ENCODE measurements around the gene RPS2. TPM values are rescaled to one million over a fixed set of nuclear protein-coding genes. Genes with fewer than 3 reads are reported as not detected.

RPS2 gene
- total RNA-seq, 1 experiment from 2014 or later, result 1,909 TPM

- no peak for DNase-seq (ENCODE audit: low spot score)
These were observed 45.2 kb downstream of the RPS2 start for GRCh38 chr16:1919327-1919998.

GRCh38 chr16:1918351-1919326 lies 46.0 kb downstream of the RPS2 start, which contains the start of gene HS3ST6:
Gene HS3ST6, minus strand, starts transcription at chr16:1918415. Its CDS starts 92 bp downstream, at chr16:1918323.
- no peak for DNase-seq (ENCODE audit: low spot score)

DNA sequence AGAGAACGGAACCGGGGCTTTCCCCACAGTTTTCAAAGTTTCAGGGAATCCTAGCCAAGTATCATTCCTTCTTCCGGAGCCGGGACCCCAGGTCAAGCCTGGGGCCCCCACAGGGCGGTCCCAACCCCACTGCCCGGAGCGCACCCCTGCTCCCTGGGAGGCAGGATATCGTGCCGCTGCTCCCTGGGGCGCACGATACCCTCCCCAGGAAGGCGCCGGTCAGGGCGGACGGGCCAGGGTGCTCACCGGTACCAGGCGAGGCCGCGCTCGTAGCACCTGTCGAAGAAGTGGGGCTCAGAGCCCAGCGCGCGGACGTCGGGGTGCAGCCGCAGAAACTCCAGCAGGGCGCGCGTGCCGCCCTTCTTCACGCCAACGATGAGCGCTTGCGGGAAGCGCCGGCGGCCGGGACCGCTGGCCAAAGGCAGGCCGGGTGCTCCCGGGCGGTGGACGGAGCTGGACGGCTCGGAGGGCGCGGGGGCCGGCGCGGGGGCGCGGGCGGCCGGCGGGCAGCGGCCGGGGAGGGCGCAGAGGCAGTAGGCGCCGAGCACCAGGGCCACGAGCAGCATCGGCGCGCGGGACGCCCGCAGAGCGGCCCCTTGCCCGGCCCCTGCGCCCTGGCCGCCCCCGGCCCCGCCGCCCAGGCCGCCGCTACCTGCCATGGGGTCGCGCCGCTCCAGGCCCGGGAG lies 46.8 kb downstream of the RPS2 start:
- DNase-seq (ENCODE audit: low spot score), result no peak

GRCh38 chr16:1917056-1917664 lies 47.5 kb downstream of the RPS2 start:
- DNase-seq (ENCODE audit: low spot score), result no peak

DNA sequence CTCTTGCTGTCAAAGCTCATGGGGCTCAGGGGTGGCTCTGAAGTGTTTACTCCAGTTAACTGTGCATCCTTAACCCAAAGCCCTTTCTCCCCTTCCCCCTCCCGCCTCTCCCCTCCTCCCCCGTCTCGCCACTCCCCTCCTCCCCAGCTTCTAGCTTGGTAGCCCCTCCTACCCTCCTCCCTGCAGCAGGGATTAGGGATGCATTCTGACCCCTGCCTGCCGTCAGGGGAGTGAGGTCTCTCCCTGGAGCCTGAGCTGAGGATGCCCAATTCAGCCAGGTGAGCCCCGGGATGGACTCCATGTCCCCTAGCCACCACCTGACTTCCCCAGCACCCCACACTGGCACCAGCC lies 48.0 kb downstream of the RPS2 start:
- no peak for DNase-seq (ENCODE audit: low spot score)

- DNase-seq (ENCODE audit: low spot score), result no peak
These were observed 48.6 kb downstream of the RPS2 start for GRCh38 chr16:1915732-1916639.

GRCh38 chr16:1914988-1915387 lies 49.6 kb downstream of the RPS2 start:
- DNase-seq (ENCODE audit: low spot score), result no peak

DNA sequence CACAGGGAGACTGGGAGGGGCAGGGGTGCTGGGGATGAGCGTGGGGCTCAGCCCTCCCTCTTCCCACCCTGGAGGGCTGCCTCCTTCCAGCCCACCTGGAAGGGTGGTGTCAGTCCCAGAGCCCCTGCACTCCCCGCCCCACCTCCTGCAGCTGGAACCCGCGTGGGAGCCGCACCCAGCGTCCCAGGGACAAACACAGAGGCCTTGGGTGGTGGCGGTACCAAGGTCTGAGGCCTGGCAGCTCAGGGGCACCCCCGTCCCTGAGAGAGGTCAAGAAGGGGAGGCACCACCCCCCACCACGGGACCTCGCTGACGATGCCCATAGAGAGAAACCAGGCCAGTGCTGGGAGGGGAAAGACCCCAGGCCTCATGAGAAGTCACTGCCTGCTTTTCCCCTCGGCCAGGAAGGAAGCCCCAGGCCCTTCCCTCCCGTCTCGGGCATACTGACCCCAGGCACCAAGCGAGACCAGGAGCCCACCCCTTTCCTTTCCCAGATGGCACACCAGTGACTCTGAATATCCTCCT lies 50.5 kb downstream of the RPS2 start:
- no peak for DNase-seq (ENCODE audit: low spot score)

- DNase-seq (ENCODE audit: low spot score), result no peak
These were observed 51.1 kb downstream of the RPS2 start for GRCh38 chr16:1913327-1914083.

DNA sequence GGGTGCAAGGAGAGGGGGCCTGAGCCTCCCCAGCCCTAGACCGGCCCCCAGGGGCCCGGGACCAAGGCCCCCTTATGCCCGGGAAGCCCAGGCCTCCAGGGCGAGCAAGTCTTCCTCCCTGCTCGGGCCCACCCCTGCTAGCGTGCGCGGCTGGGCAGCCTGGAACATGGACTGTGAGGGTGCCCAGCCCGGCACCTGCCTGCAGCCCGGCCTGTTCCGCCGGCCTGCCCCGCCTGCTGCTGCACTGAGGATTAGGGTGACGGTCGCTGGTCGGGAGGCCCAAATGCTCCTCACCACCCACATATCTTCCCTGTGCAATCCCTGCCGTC lies 52.4 kb downstream of the RPS2 start:
- no peak for DNase-seq (ENCODE audit: low spot score)

Other genes with a start within 250 kb of the RPS2 start
- gene NME3, start 193.3 kb downstream of the RPS2 start, total RNA-seq (2014; rRNA removed; shearing (Covaris generic)), result 1.3 and 4.6 TPM in 2 replicates
- gene EME2, start 192.0 kb downstream of the RPS2 start, total RNA-seq (2014; rRNA removed; shearing (Covaris generic)), result 7.8 and 15.8 TPM in 2 replicates
- 208 and 223 TPM in 2 replicates for gene MRPS34, start 191.7 kb downstream of the RPS2 start, total RNA-seq (2014; rRNA removed; shearing (Covaris generic))
- gene SPSB3, start 182.3 kb downstream of the RPS2 start, total RNA-seq (2014; rRNA removed; shearing (Covaris generic)), result 36.7 and 37.9 TPM in 2 replicates
- 161 and 195 TPM in 2 replicates for gene NUBP2, start 181.9 kb downstream of the RPS2 start, total RNA-seq (2014; rRNA removed; shearing (Covaris generic))
- gene IGFALS, start 171.1 kb downstream of the RPS2 start, total RNA-seq (2014; rRNA removed; shearing (Covaris generic)), result not detected in 2 replicates
- 85.2 and 163 TPM in 2 replicates for gene HAGH, start 138.0 kb downstream of the RPS2 start, total RNA-seq (2014; rRNA removed; shearing (Covaris generic))
- gene FAHD1, start 137.6 kb downstream of the RPS2 start, total RNA-seq (2014; rRNA removed; shearing (Covaris generic)), result 77.1 and 89.7 TPM in 2 replicates
- gene MEIOB, start 92.7 kb downstream of the RPS2 start, total RNA-seq (2014; rRNA removed; shearing (Covaris generic)), result 0.38 TPM in 1 of 2 replicates, not detected in the other
- not detected in 2 replicates for gene HS3ST6, start 46.4 kb downstream of the RPS2 start, total RNA-seq (2014; rRNA removed; shearing (Covaris generic))
- 15.6 and 22.5 TPM in 2 replicates for gene MSRB1, start 21.6 kb downstream of the RPS2 start, total RNA-seq (2014; rRNA removed; shearing (Covaris generic))
- gene RPL3L, start 10.1 kb downstream of the RPS2 start, total RNA-seq (2014; rRNA removed; shearing (Covaris generic)), result 0.67 TPM in 1 of 2 replicates, not detected in the other
- 367 and 415 TPM in 2 replicates for gene NDUFB10, start 5.3 kb downstream of the RPS2 start, total RNA-seq (2014; rRNA removed; shearing (Covaris generic))
- gene RNF151, start 2.0 kb upstream of the RPS2 start, total RNA-seq (2014; rRNA removed; shearing (Covaris generic)), result 0.17 TPM in 1 of 2 replicates, not detected in the other
- gene TBL3, start 7.2 kb upstream of the RPS2 start, total RNA-seq (2014; rRNA removed; shearing (Covaris generic)), result 73.6 and 82.8 TPM in 2 replicates
- 0.19 TPM in 1 of 2 replicates, not detected in the other for gene NOXO1, start 16.6 kb upstream of the RPS2 start, total RNA-seq (2014; rRNA removed; shearing (Covaris generic))
- gene GFER, start 19.4 kb upstream of the RPS2 start, total RNA-seq (2014; rRNA removed; shearing (Covaris generic)), result 24.1 and 36.1 TPM in 2 replicates
- 21.8 and 29.3 TPM in 2 replicates for gene SYNGR3, start 25.1 kb upstream of the RPS2 start, total RNA-seq (2014; rRNA removed; shearing (Covaris generic))
- 23.5 and 26.9 TPM in 2 replicates for gene ZNF598, start 45.0 kb upstream of the RPS2 start, total RNA-seq (2014; rRNA removed; shearing (Covaris generic))
- gene NPW, start 55.0 kb upstream of the RPS2 start, total RNA-seq (2014; rRNA removed; shearing (Covaris generic)), result 0.14 TPM in 1 of 2 replicates, not detected in the other
- gene NHERF2, start 62.1 kb upstream of the RPS2 start, total RNA-seq (2014; rRNA removed; shearing (Covaris generic)), result 124 and 154 TPM in 2 replicates
- gene NTHL1, start 83.0 kb upstream of the RPS2 start, total RNA-seq (2014; rRNA removed; shearing (Covaris generic)), result 67.8 and 77.4 TPM in 2 replicates
- gene TSC2, start 83.2 kb upstream of the RPS2 start, total RNA-seq (2014; rRNA removed; shearing (Covaris generic)), result 46.3 and 47.7 TPM in 2 replicates
- gene PKD1, start 171.1 kb upstream of the RPS2 start, total RNA-seq (2014; rRNA removed; shearing (Covaris generic)), result 46.4 and 71.1 TPM in 2 replicates
- gene RAB26, start 183.8 kb upstream of the RPS2 start, total RNA-seq (2014; rRNA removed; shearing (Covaris generic)), result not detected in 2 replicates
- gene TRAF7, start 191.0 kb upstream of the RPS2 start, total RNA-seq (2014; rRNA removed; shearing (Covaris generic)), result 97.7 and 107 TPM in 2 replicates
- 0.46 and 1.5 TPM in 2 replicates for gene CASKIN1, start 231.8 kb upstream of the RPS2 start, total RNA-seq (2014; rRNA removed; shearing (Covaris generic))
- gene MLST8, start 240.6 kb upstream of the RPS2 start, total RNA-seq (2014; rRNA removed; shearing (Covaris generic)), result 43.2 and 64.5 TPM in 2 replicates
- gene BRICD5, start 246.0 kb upstream of the RPS2 start, total RNA-seq (2014; rRNA removed; shearing (Covaris generic)), result 7.0 and 7.5 TPM in 2 replicates

All from A172 (cell line).